CD14-positive monocyte (primary cell): ENCODE data around the gene CDK6. TPM values are rescaled to one million over a fixed set of nuclear protein-coding genes. Genes with fewer than 3 reads are reported as not detected.

ENCODE experiments used
- DNase-seq, 3 donors: peaks; one replicate each; pipeline ENCODE4 v3.0.0-alpha.2; 2011 to 2022
- H2AFZ ChIP-seq: 2 replicates; pipeline ENCODE4 v1.6.0; 2012; ENCODE audit warnings: mild to moderate bottlenecking, low read depth, low read length, inconsistent platforms; ENCODE audit not compliant: insufficient read depth, poor library complexity, severe bottlenecking
- H3K27ac ChIP-seq, 2 donors: 1 replicate in 1 of 2; 2 replicates in 1 of 2; pipeline ENCODE4 v1.5.1; 2012 to 2013; ENCODE audit warnings: low read length in 2 of 2, control low read depth in 1 of 2, inconsistent platforms in 1 of 2, low read depth in 1 of 2, mild to moderate bottlenecking in 1 of 2
- H3K27me3 ChIP-seq, 2 donors: one replicate each; pipeline versions ENCODE4 v1.6.0 to v1.6.1; 2011 to 2013; ENCODE audit warnings: low read length in 2 of 2; ENCODE audit not compliant: control insufficient read depth in 2 of 2, insufficient read depth in 2 of 2
- H3K36me3 ChIP-seq, 2 donors: replicated peaks in 1 of 2; 1 replicate in 1 of 2; 2 replicates in 1 of 2; pipeline versions ENCODE4 v1.5.1 to v1.6.1; 2012 to 2013; ENCODE audit warnings: low read length in 2 of 2, control low read depth in 1 of 2, inconsistent platforms in 1 of 2, mild to moderate bottlenecking in 1 of 2; ENCODE audit not compliant: insufficient read depth in 2 of 2, control insufficient read depth in 1 of 2
- H3K4me1 ChIP-seq, 2 donors: 1 replicate in 1 of 2; 2 replicates in 1 of 2; pipeline versions ENCODE4 v1.5.1 to v1.6.1; 2012 to 2013; ENCODE audit warnings: low read length in 2 of 2, control low read depth in 1 of 2, inconsistent platforms in 1 of 2, mild to moderate bottlenecking in 1 of 2, moderate library complexity in 1 of 2; ENCODE audit not compliant: insufficient read depth in 2 of 2, control insufficient read depth in 1 of 2
- H3K4me2 ChIP-seq: replicated peaks from 2 replicates; pipeline ENCODE3; 2012; ENCODE audit warnings: low read length, moderate library complexity, mild to moderate bottlenecking; ENCODE audit not compliant: poor library complexity, severe bottlenecking; ENCODE audit errors: extremely low read depth
- H3K4me3 ChIP-seq, 3 experiments: fragments of 200-600 bp in 1 of 3; sonication (generic) in 1 of 3; replicated peaks in 1 of 3; 1 replicate in 2 of 3; 2 replicates in 1 of 3; pipeline ENCODE4 v1.5.1; 2011 to 2013; ENCODE audit warnings: low read length in 3 of 3, mild to moderate bottlenecking in 3 of 3, control low read depth in 2 of 3, low read depth in 2 of 3, inconsistent platforms in 1 of 3, moderate library complexity in 1 of 3
- H3K79me2 ChIP-seq: 2 replicates; pipeline ENCODE4 v1.6.0; 2012; ENCODE audit warnings: mild to moderate bottlenecking, control low read depth, inconsistent platforms, low read length, moderate library complexity; ENCODE audit not compliant: insufficient read depth
- H3K9ac ChIP-seq: 2 replicates; pipeline ENCODE4 v1.6.0; 2017; ENCODE audit warnings: low read length, mild to moderate bottlenecking; ENCODE audit not compliant: insufficient read depth, poor library complexity, severe bottlenecking
- H3K9me3 ChIP-seq, 2 donors: replicated peaks in 1 of 2; 1 replicate in 1 of 2; 2 replicates in 1 of 2; pipeline versions ENCODE4 v1.5.1 to v1.6.1; 2012 to 2013; ENCODE audit warnings: low read length in 2 of 2, control low read depth in 1 of 2; ENCODE audit not compliant: control insufficient read depth in 1 of 2, insufficient read depth in 1 of 2
- H4K20me1 ChIP-seq: 2 replicates; pipeline ENCODE4 v1.6.0; 2012; ENCODE audit warnings: mild to moderate bottlenecking, low read length, control low read depth, moderate library complexity; ENCODE audit not compliant: insufficient read depth
- H3K27ac Mint-ChIP-seq, 7 donors: one replicate each; pipeline ENCODE4 v1.8.0; 2020; ENCODE audit warnings: mild to moderate bottlenecking in 7 of 7, mixed read lengths in 7 of 7, moderate library complexity in 6 of 7, inconsistent platforms in 2 of 7
- H3K27me3 Mint-ChIP-seq, 3 donors: one replicate each; pipeline ENCODE4 v1.8.0; 2021 to 2022; ENCODE audit warnings: low read depth in 3 of 3, mild to moderate bottlenecking in 3 of 3, mixed read lengths in 3 of 3, moderate library complexity in 3 of 3, inconsistent platforms in 1 of 3
- H3K36me3 Mint-ChIP-seq, 2 donors: one replicate each; pipeline ENCODE4 v1.8.0; 2020; ENCODE audit warnings: mixed read lengths in 2 of 2, inconsistent platforms in 1 of 2, mild to moderate bottlenecking in 1 of 2
- H3K4me1 Mint-ChIP-seq: one replicate; pipeline ENCODE4 v1.8.0; 2020; ENCODE audit warnings: mild to moderate bottlenecking, mixed read lengths
- H3K4me3 Mint-ChIP-seq, 2 donors: one replicate each; pipeline ENCODE4 v1.8.0; 2020; ENCODE audit warnings: mild to moderate bottlenecking in 2 of 2, mixed read lengths in 2 of 2, moderate library complexity in 1 of 2
- H3K9me3 Mint-ChIP-seq, 7 donors: one replicate each; pipeline ENCODE4 v1.8.0; 2020 to 2022; ENCODE audit warnings: mixed read lengths in 7 of 7, mild to moderate bottlenecking in 6 of 7, moderate library complexity in 6 of 7, inconsistent platforms in 2 of 7
- intact Hi-C, 2 donors: fragments of 100-400 bp; cut with micrococcal nuclease; formaldehyde crosslinking; loops; one replicate each; pipeline versions ENCODE4 v1.15.0 to v1.15.1; 2023
- polyA plus RNA-seq, 3 donors: library from polyadenylated mRNA; depleted of rRNA in 1 of 3; unstranded in 2 of 3; stranded (reverse) in 1 of 3; fragments of 300-500 nt in 2 of 3; fragments of >200 nt in 1 of 3; fragmentation: Illumina TruSeq in 2 of 3; gene quantifications; 1 replicate in 2 of 3; 2 replicates in 1 of 3; pipeline ENCODE4 v1.2.3, GENCODE V29; 2012 to 2021
- TF ChIP-seq, protein P1 (sequence below): fragments of 200-600 bp; IDR thresholded peaks from one replicate; pipeline ENCODE4 v1.8.0; 2022; ENCODE audit warnings: antibody characterized with exemption, mild to moderate bottlenecking

CDK6 gene
- polyA plus RNA-seq, 3 donors, result 3.4 to 4.3 (median 3.8) TPM

DNA sequence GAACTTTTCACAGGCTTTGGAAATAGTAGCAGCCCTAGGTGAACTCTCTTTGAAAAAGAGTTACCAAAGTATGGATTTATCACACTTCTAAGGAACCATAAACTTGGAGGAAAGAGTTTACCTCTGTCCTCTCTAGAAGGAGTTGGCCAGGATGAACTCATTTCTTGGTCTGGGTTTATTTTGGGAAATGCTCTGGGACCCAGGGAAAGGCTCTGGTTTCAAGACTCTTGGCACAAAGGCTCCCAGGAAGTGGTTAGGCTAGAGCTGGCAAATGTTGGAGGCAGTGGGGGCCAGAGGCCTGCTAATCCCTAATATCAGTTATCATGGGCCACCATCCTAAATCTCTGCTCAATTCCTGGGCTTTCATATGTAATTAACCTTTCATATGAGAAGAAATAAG, 36.3 kb upstream of the CDK6 start:
- Histone ChIP-seq H3K27ac (no peak overlapping the region), H3K79me2 (no peaks in the 10 kb centered on the region), H3K4me2 (no peak overlapping the region), H3K9me3 (peaks cover 8 to 14% of the 10 kb centered on the region in 2 donors), H2AFZ (no peak overlapping the region), H3K4me1 (no peaks in the 10 kb centered on the region), H3K27me3 (no peaks in the 10 kb centered on the region), H4K20me1 (no peaks in the 10 kb centered on the region), H3K9ac (no peak overlapping the region), H3K4me3 (no peak overlapping the region), H3K36me3 (no peaks in the 10 kb centered on the region)
- Mint-ChIP-seq H3K36me3 (no peaks in the 10 kb centered on the region), H3K9me3 (peaks cover 10 to 20% (median 18%) of the 10 kb centered on the region in 7 donors), H3K27me3 (peaks cover 0 to 3% (median 2%) of the 10 kb centered on the region in 3 donors), H3K4me1 (peaks cover 7% of the 10 kb centered on the region), H3K27ac (no peak overlapping the region), H3K4me3 (no peak overlapping the region)
- intact Hi-C loops, result no loop called here
- no peak for DNase-seq
- TF ChIP-seq, protein P1, sequence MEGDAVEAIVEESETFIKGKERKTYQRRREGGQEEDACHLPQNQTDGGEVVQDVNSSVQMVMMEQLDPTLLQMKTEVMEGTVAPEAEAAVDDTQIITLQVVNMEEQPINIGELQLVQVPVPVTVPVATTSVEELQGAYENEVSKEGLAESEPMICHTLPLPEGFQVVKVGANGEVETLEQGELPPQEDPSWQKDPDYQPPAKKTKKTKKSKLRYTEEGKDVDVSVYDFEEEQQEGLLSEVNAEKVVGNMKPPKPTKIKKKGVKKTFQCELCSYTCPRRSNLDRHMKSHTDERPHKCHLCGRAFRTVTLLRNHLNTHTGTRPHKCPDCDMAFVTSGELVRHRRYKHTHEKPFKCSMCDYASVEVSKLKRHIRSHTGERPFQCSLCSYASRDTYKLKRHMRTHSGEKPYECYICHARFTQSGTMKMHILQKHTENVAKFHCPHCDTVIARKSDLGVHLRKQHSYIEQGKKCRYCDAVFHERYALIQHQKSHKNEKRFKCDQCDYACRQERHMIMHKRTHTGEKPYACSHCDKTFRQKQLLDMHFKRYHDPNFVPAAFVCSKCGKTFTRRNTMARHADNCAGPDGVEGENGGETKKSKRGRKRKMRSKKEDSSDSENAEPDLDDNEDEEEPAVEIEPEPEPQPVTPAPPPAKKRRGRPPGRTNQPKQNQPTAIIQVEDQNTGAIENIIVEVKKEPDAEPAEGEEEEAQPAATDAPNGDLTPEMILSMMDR, result no peak

DNA sequence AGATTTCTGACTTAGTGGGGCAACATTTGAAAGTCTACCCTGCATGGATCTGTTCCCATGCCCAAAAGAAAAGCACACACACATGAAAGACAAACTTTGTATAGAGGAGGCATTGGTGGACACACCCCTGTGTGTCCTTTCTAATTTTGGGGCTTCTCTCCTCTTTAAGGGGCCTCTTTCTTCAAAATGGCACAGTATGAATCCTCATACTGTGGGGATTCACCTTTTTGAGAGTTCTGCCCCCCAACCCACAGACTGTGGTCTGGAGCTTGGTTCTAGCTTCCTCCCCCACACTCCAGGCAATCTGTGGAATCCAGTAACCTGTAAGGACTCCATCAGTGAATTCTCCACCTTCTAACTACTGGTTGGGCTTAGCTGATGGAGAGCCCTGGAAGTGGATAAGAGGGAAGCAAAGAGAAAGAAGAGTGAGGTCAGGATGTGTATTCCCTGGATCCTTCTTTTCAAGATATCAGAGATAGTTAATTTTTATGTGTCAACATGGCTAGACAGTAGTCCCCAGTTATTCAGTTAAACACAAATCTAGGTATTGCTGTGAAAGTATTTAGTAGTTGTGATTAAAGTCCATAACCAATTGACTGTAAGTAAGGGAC, 32.4 kb upstream of the CDK6 start:
- no peaks in the 10 kb centered on the region for H3K4me1 Mint-ChIP-seq
- Histone ChIP-seq H3K4me2 (no peak overlapping the region), H3K79me2 (no peaks in the 10 kb centered on the region), H3K27ac (no peak overlapping the region), H2AFZ (no peak overlapping the region), H3K9ac (no peak overlapping the region), H3K27me3 (no peaks in the 10 kb centered on the region), H3K9me3 (peaks cover 8 to 14% of the 10 kb centered on the region in 2 donors), H3K4me1 (no peaks in the 10 kb centered on the region), H4K20me1 (no peaks in the 10 kb centered on the region), H3K36me3 (no peaks in the 10 kb centered on the region), H3K4me3 (no peak overlapping the region)
- H3K9me3 Mint-ChIP-seq, result peaks cover 10 to 24% (median 19%) of the 10 kb centered on the region in 7 donors
- H3K27ac Mint-ChIP-seq, result no peak overlapping the region
- H3K27me3 Mint-ChIP-seq, result peaks cover 0 to 4% (median 2%) of the 10 kb centered on the region in 3 donors
- DNase-seq, result no peak
- TF ChIP-seq, protein P1, result no peak
- H3K36me3 Mint-ChIP-seq, result no peaks in the 10 kb centered on the region
- intact Hi-C loops, result no loop called here
- no peak overlapping the region for H3K4me3 Mint-ChIP-seq
